HEK293 (cell line): ENCODE measurements around the gene DOCK8.

ENCODE experiments used
- PRDM1 ChIP-seq: fragments of 450-650 bp; formaldehyde crosslinking; IDR thresholded peaks from 2 replicates; pipeline ENCODE4; 2016; ENCODE audit warnings: missing biosample characterization, missing genetic modification characterization
- ZIC2 ChIP-seq: fragments of 450-650 bp; formaldehyde crosslinking; IDR thresholded peaks from 2 replicates; pipeline ENCODE4 v1.5.1; 2016; ENCODE audit warnings: missing biosample characterization, missing genetic modification characterization
- ZNF132 ChIP-seq: fragments of 450-650 bp; formaldehyde crosslinking; IDR thresholded peaks from 2 replicates; pipeline ENCODE4 v1.5.1; 2017; ENCODE audit warnings: missing biosample characterization, missing genetic modification characterization, borderline replicate concordance
- ZNF133 ChIP-seq: fragments of 450-650 bp; formaldehyde crosslinking; IDR thresholded peaks from 2 replicates; pipeline ENCODE4 v1.5.1; 2016; ENCODE audit warnings: missing biosample characterization, missing genetic modification characterization
- ZNF366 ChIP-seq: fragments of 450-650 bp; formaldehyde crosslinking; conservative IDR thresholded peaks from 2 replicates; pipeline ENCODE4 v1.5.1; 2016; ENCODE audit warnings: missing biosample characterization, missing genetic modification characterization
- ZNF473 ChIP-seq: fragments of 450-650 bp; formaldehyde crosslinking; IDR thresholded peaks from 2 replicates; pipeline ENCODE4 v1.5.1; 2017; ENCODE audit warnings: missing biosample characterization, missing genetic modification characterization
- ZNF555 ChIP-seq: fragments of 450-650 bp; formaldehyde crosslinking; conservative IDR thresholded peaks from 2 replicates; pipeline ENCODE4 v1.5.1; 2017; ENCODE audit warnings: missing biosample characterization, mild to moderate bottlenecking, missing genetic modification characterization, inconsistent platforms
- ZNF629 ChIP-seq: fragments of 450-650 bp; formaldehyde crosslinking; IDR thresholded peaks from 2 replicates; pipeline ENCODE4 v1.5.1; 2017; ENCODE audit warnings: missing biosample characterization, missing genetic modification characterization
- ZNF785 ChIP-seq: fragments of 450-650 bp; formaldehyde crosslinking; IDR thresholded peaks from 2 replicates; pipeline ENCODE4 v1.5.1; 2016; ENCODE audit warnings: missing biosample characterization, missing genetic modification characterization
- TF ChIP-seq, protein P1 (sequence below): fragments of 450-650 bp; formaldehyde crosslinking; IDR thresholded peaks from 2 replicates; pipeline ENCODE4 v1.5.1; 2016; ENCODE audit warnings: missing biosample characterization, missing genetic modification characterization

GRCh38 chr9:447230-448025 lies 232.8 kb downstream of the DOCK8 start:
- TF ChIP-seq ZIC2 (tag by site-specific recombination) (no peak), ZNF629 (tag by site-specific recombination) (no peak), PRDM1 (tag by site-specific recombination) (no peak), ZNF555 (tag by site-specific recombination) (no peak), ZNF132 (tag by site-specific recombination) (no peak), ZNF133 (tag by site-specific recombination) (no peak), ZNF366 (tag by site-specific recombination) (no peak), ZNF785 (tag by site-specific recombination) (no peak), ZNF473 (no peak)
- TF ChIP-seq, protein P1, sequence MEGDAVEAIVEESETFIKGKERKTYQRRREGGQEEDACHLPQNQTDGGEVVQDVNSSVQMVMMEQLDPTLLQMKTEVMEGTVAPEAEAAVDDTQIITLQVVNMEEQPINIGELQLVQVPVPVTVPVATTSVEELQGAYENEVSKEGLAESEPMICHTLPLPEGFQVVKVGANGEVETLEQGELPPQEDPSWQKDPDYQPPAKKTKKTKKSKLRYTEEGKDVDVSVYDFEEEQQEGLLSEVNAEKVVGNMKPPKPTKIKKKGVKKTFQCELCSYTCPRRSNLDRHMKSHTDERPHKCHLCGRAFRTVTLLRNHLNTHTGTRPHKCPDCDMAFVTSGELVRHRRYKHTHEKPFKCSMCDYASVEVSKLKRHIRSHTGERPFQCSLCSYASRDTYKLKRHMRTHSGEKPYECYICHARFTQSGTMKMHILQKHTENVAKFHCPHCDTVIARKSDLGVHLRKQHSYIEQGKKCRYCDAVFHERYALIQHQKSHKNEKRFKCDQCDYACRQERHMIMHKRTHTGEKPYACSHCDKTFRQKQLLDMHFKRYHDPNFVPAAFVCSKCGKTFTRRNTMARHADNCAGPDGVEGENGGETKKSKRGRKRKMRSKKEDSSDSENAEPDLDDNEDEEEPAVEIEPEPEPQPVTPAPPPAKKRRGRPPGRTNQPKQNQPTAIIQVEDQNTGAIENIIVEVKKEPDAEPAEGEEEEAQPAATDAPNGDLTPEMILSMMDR (tag by site-specific recombination): no peak
